ENCODE data around the gene CACNA1D.

Gene CACNA1D

DNA sequence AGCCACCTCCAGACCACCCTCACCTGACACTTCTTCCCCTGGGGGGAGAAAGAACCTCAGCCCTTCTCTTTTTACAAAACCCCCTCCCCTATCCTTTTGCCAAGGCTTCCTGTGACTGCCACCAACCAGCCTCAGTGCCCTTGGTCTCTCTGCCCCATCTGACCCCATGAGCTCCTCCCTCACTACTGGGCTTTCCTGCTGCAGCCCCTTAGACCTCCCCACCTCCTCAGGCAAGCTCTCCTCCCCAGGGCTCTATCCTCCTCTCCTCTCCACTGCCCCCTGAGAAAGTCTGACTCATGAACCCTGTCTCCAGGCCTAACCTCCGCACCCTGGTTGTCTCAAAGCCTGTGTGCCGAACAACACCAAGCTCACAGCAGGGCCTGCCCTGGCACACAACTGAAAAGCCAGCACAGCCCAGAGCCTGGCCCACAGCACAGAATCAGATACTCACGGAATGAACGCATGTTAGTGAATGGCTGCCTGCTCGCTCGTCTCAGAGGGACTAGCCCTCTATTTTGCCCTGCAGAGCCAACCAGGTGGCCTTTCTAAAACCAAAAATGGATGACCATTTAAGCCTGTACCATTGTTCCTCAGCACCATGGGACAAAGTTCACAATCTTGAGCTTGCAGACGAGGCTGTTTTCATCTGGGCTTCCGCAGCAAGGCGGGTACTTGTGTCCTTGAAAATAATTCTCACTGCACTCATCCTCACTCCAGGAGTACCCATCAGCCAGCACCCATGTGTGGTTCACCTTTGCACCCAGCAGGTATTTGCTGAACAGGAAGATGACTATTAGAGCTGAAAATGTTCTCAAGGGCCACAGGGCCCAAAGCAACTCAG lies 350.1 kb downstream of the CACNA1D start:
- TF ChIP-seq ZFX (IDR thresholded peaks at IDR 0.05; ENCODE audit: borderline replicate concordance) = no peak
- TF ChIP-seq, protein P1, sequence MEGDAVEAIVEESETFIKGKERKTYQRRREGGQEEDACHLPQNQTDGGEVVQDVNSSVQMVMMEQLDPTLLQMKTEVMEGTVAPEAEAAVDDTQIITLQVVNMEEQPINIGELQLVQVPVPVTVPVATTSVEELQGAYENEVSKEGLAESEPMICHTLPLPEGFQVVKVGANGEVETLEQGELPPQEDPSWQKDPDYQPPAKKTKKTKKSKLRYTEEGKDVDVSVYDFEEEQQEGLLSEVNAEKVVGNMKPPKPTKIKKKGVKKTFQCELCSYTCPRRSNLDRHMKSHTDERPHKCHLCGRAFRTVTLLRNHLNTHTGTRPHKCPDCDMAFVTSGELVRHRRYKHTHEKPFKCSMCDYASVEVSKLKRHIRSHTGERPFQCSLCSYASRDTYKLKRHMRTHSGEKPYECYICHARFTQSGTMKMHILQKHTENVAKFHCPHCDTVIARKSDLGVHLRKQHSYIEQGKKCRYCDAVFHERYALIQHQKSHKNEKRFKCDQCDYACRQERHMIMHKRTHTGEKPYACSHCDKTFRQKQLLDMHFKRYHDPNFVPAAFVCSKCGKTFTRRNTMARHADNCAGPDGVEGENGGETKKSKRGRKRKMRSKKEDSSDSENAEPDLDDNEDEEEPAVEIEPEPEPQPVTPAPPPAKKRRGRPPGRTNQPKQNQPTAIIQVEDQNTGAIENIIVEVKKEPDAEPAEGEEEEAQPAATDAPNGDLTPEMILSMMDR (IDR thresholded peaks at IDR 0.05) = no peak

DNA sequence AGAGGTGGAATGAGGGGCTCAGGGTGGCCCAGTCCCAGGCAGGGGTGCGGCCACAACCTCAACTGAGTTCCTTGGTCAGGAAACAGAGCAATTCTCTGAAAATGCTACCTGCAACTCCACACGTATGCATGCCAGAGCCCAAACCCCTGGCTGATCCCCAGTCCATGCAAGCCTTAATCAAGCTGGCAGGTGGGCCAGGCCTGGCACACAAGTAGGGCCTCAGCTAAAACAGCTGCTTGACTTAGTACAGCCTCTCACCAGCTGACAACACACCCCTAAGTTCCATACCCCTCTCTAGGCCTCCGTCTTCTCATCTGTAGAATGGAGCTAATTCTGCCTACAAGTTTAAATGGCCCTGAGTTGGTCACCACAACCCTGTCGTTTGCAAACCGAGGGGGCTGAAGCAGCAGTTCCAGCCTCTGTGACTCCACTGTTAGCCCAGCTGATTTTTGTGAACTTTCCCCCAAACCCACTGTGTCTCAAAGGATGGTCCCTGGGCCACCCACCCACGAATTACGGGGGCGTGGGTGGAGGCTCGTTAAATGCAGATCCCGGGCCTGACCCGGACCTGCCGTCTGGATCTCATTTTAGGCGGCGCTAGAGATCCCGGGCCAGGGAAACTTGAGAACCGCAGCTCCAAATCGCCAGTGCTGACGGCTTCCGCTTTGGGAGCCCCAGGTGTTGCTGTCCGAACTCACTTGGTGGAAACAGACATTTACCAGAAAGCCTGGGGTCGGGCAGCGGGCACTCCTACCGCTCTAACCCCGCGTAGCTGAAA lies 350.9 kb downstream of the CACNA1D start:
- peak overlapping the region; percentile 89 for H3K27ac ChIP-seq

More for the DNA sequence above, 350.1 kb downstream of the CACNA1D start:
- peak overlapping the region; percentile 89 for H3K27ac ChIP-seq

DNA sequence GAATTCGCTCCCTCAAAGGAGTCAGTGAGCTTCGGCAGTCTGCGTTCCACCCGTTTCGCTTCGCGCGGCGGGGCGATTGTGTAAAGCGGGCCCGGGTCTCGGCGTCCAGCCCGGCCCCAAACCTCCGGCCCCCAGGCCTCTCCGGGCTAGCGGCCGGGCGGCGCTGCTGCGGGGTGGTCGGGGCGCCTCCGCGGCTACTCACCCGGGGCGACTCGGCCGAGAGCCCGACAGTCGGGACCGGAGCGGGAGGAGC lies 351.4 kb downstream of the CACNA1D start:
- TF ChIP-seq ZFX (IDR thresholded peaks at IDR 0.05; ENCODE audit: borderline replicate concordance) = no peak
- TF ChIP-seq, protein P1 (IDR thresholded peaks at IDR 0.05) = peak; percentile 29
- peak overlapping the region; percentile 89 for H3K27ac ChIP-seq

More for the DNA sequence above, 350.9 kb downstream of the CACNA1D start:
- TF ChIP-seq ZFX (IDR thresholded peaks at IDR 0.05; ENCODE audit: borderline replicate concordance) = no peak
- TF ChIP-seq, protein P1 (IDR thresholded peaks at IDR 0.05) = peak; percentile 68

DNA sequence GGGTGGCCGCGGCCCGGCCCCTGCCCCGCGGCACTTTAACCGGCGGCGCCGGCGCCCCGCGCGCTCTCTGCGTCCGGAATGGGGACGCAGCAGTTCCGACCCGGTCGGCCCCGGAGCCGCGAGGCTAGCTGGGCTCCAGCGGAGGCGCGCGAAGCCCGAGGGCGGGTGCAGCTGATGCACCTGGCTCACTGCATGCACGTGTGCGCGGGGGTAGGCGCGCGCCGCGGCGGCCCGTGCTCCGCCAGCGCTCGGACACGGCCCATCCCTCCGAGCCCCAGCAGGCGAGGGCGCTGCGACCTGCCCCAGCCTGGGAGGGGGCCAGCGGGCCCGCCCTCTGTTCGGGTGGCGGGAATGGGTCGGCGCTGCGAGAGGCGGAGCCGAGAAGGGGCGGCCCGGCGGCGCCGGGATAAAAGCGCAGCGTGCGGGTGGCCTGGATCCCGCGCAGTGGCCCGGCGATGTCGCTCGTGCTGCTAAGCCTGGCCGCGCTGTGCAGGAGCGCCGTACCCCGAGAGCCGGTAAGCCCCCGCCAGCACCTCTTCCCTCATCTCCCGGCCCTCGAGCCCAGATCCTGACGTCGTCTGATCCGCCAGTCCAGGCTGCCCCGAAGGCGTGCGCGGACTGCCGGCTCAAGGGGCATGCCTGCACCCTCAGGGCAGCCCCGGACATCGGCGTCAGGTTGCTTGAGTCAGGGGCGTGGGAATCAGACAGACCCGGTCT lies 351.9 kb downstream of the CACNA1D start, which contains the start of the genes CHDH and IL17RB:
TSS of gene CHDH (minus strand) at position 286 of the 717 bp plus-strand sequence. CDS start 22,411 bp downstream, outside the sequence.
TSS of gene IL17RB (plus strand) at position 435 of the 717 bp plus-strand sequence. CDS start at position 456, 21 bp downstream.
- TF ChIP-seq, protein P1 (IDR thresholded peaks at IDR 0.05) = no peak; the same call in none of the 2 replicates
- no peak for TF ChIP-seq ZFX (IDR thresholded peaks at IDR 0.05; ENCODE audit: borderline replicate concordance)
- peak within 1 kb of the TSS; percentile 89 for H3K27ac ChIP-seq

DNA sequence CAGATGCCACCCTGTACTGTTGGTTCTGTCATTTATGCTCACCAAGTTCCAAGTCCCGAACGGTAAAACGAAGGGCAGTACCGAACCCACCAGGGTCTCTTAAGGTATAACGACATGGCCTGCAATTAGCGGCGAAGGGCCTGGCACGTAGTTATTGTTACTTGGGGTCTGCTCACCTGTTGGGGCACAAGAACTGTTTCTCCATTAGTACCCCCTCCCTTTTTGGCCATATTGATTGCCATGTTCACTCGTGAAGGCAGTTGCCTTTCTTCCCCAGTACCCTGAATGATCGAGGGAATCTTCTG lies 352.4 kb downstream of the CACNA1D start:
- TF ChIP-seq, protein P1 (IDR thresholded peaks at IDR 0.05) = no peak
- TF ChIP-seq ZFX (IDR thresholded peaks at IDR 0.05; ENCODE audit: borderline replicate concordance) = no peak
- H3K27ac ChIP-seq = peak overlapping the region; percentile 89

DNA sequence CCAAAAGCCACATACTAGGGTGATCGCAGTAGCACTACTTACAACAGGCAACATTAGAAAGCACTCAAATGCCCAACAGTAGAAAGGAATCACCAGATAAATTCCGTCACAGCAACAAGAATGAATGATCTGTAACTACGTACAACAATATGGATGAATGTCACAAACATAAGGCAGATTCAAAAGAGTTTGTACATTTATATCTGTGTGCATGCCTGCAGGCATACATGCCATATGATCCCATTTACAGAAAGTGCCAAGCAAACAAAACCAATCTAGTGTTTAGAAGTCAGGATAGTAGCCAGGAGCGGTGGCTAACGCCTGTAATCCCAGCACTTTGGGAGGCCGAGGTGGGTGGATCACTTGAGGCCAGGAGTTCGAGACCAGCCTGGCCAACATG lies 355.5 kb downstream of the CACNA1D start:
- no peak overlapping the region for H3K27ac ChIP-seq
- TF ChIP-seq, protein P1 (IDR thresholded peaks at IDR 0.05) = no peak
- no peak for TF ChIP-seq ZFX (IDR thresholded peaks at IDR 0.05; ENCODE audit: borderline replicate concordance)
